Activated naive CD4-positive, alpha-beta T cell treated with Interleukin-2 at 50 U/mL for 16 hours (primary cell): ENCODE data around the gene EIF4G3.
"Not testable (repeated sequence)": the region's sequence is repeated elsewhere in the genome, so short reads cannot be mapped to it uniquely, and the experiment has no call there.

ENCODE experiments used
- DNase-seq: peaks from one replicate; pipeline ENCODE4 v3.0.0-alpha.2; 2020

Gene EIF4G3, protein sequence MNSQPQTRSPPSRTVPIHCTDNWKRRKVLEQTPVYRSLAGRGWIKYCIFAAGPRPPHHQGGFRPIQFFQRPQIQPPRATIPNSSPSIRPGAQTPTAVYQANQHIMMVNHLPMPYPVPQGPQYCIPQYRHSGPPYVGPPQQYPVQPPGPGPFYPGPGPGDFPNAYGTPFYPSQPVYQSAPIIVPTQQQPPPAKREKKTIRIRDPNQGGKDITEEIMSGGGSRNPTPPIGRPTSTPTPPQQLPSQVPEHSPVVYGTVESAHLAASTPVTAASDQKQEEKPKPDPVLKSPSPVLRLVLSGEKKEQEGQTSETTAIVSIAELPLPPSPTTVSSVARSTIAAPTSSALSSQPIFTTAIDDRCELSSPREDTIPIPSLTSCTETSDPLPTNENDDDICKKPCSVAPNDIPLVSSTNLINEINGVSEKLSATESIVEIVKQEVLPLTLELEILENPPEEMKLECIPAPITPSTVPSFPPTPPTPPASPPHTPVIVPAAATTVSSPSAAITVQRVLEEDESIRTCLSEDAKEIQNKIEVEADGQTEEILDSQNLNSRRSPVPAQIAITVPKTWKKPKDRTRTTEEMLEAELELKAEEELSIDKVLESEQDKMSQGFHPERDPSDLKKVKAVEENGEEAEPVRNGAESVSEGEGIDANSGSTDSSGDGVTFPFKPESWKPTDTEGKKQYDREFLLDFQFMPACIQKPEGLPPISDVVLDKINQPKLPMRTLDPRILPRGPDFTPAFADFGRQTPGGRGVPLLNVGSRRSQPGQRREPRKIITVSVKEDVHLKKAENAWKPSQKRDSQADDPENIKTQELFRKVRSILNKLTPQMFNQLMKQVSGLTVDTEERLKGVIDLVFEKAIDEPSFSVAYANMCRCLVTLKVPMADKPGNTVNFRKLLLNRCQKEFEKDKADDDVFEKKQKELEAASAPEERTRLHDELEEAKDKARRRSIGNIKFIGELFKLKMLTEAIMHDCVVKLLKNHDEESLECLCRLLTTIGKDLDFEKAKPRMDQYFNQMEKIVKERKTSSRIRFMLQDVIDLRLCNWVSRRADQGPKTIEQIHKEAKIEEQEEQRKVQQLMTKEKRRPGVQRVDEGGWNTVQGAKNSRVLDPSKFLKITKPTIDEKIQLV (N-terminal part only)

GRCh38 chr1:21176586-21177555, at the start of gene EIF4G3:
EIF4G3 (minus strand) TSS chr1:21176897; CDS start chr1:21002742, 174,155 bp downstream.
- peak; percentile 99 for DNase-seq

- no peak for DNase-seq
These were observed 48.4 kb upstream of the EIF4G3 start for GRCh38 chr1:21225065-21225464.

GRCh38 chr1:21220815-21221214, 44.1 kb upstream of the EIF4G3 start:
- no peak for DNase-seq

- DNase-seq, result no peak
These were observed 43.0 kb upstream of the EIF4G3 start for GRCh38 chr1:21219674-21220073.

- DNase-seq, result peak; percentile 35
These were observed 41.3 kb upstream of the EIF4G3 start for GRCh38 chr1:21217812-21218596.

DNA sequence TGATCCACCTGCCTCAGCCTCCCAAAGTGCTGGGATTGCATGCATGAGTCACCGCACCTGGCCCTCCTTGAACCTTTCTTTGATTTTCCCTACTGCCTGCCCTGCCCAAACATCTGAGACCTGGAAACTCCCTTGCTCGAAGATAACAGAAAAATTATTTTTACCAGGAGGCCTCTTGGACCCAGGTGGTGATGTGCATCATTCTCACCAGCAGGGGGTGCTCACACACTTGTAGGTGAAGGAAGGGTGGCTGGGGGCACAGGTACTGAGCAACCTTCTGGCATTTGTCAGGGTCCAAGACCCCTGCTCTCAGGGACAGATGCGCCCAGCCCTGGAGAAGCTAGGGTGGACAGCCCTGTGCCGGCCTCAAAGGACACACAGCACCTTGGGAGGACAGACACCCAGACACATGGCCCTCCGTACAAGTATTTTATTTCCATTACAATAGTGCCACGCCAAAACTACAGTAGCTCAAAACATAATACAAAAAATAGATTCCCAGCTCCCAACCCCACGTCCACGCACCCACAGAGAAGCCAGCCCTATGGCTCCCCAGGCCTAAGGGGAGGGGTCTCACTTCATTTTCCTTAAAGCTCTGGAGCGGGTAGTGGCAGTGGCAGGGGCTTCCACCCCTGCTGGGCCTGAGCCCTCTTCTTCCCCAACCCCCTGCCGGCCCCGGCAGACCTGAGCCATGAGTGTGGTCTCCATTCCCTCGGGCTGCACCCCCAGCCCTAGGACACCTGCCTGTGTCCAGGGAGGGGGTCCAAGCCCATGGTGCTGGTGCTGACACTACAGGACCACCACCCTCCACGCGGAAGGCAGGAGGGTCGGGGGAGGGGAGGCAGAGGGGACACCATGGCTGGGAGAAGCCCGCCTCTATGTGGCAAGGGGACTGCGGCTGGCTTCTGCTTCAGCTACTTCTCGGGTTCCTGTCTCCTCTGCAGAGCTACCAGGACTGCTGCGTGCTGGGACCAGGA, 40.4 kb upstream of the EIF4G3 start:
- peak; percentile 73 for DNase-seq

- no peak for DNase-seq
These were observed 35.4 kb upstream of the EIF4G3 start for GRCh38 chr1:21212126-21212525.

- not testable (repeated sequence) for DNase-seq
These were observed 31.5 kb upstream of the EIF4G3 start for GRCh38 chr1:21208137-21208700.

DNA sequence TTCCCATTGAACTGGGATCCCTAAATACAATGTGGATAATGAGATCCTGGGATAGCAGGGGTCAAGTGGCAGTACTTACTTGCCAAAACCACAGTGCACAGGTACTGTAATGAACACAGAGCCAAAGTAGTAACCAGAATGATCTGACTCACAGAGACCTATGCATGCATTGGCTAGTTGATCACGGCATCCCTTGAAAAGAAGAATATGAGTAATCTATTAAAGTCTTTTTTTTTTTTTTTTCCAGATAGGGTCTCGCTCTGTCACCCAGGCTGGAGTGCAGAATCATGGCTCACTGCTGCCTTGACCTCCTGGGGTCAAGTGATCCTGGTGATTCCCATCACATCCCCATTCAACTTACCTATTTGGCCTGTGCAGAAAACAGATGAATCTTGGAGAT, 29.4 kb upstream of the EIF4G3 start:
- DNase-seq, result no peak

GRCh38 chr1:21205416-21205815, 28.7 kb upstream of the EIF4G3 start:
- no peak for DNase-seq

DNA sequence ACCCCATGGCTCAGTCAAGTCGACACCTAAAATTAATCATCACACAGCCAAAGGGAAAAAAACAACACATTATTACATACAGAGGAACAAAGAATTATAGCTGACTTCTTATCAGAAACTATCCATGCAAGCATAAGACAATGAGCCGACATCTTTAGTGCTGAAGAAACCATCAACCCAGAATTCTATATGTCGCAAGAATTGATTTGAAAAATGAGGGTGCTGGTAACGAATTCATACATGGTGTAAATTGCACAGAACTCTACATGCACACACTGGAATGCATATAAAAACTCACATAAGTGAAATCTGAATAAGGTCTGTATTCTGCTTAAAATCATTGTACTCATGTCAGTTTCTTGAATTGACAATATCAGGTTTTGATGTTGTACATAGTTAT, 25.0 kb upstream of the EIF4G3 start:
- no peak for DNase-seq

DNA sequence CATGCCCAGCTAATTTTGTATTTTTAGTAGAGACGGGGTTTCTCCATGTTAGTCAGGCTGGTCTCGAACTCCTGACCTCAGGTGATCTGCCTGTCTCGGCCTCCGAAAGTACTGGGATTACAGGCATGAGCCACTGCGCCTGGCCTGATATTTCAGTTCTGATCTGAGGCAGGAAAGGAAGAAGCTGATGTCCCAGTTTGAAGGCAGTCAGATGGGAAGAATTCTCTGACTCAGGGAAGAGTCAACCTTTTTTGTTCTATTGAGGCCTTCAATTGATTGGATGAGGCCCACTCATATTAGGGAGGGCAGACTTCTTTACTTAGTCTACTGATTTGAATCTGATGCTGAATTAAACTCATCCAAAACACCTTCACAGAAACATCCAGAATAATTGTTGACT, 24.5 kb upstream of the EIF4G3 start:
- not testable (repeated sequence) for DNase-seq

- no peak for DNase-seq
These were observed 24.1 kb upstream of the EIF4G3 start for GRCh38 chr1:21200767-21201166.

- no peak for DNase-seq
These were observed 22.2 kb upstream of the EIF4G3 start for GRCh38 chr1:21198929-21199328.

- no peak for DNase-seq
These were observed 16.2 kb upstream of the EIF4G3 start for GRCh38 chr1:21192871-21193270.

DNA sequence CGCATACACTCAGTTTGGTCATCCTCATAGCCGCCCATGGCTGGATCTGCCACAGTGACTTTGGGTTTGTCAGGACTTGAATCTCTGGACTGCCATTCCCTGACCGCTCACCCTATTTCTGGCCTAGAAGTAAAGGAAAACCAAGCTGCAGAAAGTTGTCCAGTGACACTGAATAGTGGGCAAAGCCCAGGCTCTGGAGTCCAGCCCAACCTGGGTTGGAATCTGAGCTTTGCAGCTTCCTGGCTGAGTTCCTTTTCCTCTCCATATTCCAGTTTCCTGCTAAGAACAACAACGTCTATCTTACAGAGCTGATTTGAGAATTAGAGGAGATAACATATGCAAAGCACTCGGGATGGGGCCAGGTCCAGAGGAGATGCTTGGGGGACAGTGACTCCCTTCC, 15.6 kb upstream of the EIF4G3 start:
- no peak for DNase-seq

- not testable (repeated sequence) for DNase-seq
These were observed 14.1 kb upstream of the EIF4G3 start for GRCh38 chr1:21190771-21191170.

DNA sequence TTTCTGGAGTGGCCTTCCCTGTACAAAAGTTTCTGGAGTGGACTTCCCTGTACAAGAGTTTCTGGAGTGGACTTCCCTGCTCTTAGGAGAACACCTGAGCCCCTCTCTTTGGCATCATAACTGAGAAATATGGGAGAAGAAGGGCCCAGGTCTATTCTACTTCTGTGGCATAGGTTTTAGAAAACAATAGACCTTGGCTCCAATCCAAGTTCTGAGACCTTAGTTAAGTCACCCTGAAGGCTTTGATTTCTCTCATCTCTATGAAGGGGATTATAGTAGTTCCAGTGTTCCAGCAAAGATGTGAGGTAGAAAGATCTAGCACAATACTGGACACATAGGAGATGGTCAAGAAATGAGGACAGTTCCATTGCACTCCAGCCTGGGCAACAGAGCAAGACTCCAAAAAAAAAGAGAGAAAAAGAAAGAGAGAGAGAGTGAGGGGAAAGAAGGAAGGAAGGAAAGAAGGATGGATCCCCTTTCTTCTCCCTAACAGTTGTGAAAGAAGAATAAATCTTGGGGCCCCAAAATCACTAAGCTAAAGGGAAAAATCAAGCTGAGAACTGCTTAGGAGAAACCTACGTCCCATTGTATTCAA, 13.3 kb upstream of the EIF4G3 start:
- no peak for DNase-seq

DNA sequence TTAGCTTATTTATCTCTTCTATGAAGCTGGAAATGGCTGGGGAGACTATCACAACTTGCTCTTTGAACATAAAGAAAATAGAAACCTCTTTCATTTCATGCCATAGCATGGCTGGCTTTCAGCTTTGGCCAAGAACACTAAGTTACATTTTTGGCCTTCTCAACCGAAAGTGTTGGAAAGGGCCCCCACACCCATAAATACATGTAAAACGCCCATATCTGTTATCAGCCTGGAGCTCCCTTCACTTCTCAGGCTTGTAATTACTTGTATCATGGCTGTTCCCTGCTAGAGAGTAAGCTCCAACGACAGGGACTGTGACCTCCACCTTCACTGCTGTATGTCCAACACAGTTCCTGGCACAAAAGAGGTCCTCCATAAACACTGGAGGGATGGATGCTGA, 12.7 kb upstream of the EIF4G3 start:
- DNase-seq, result no peak
